ENCODE data around the gene HDAC4. TPM values are rescaled to one million over a fixed set of nuclear protein-coding genes. Genes with fewer than 3 reads are reported as not detected.

HDAC4 gene
- total and polyA plus RNA-seq, 2 of the 4 experiments (the other 2 are of a cell fraction): 4.1 to 7.2 TPM

GRCh38 chr2:239223310-239224198, 177.3 kb downstream of the HDAC4 start:
- peaks cover 13% of the 10 kb centered on the region for H4K20me1 ChIP-seq (ENCODE audit: insufficient read depth, low read length)
- no peaks in the 10 kb centered on the region for H3K27me3 ChIP-seq (ENCODE audit: control insufficient read depth, insufficient read depth, low read length)
- peak overlapping the region; percentile 4; the same call in 1 of the 2 replicates for H2BK20ac ChIP-seq (ENCODE audit: low read depth, low read length)
- peak overlapping the region; percentile 60; the same call in 1 of the 2 replicates for H3K14ac ChIP-seq (replicated peaks; ENCODE audit: low read depth, low read length)
- H3K27ac ChIP-seq (ENCODE audit: insufficient read depth, low read length): peak overlapping the region; percentile 24; the same call in 1 of the 2 replicates
- no peak overlapping the region for H3K4me3 ChIP-seq (ENCODE audit: insufficient read depth, low read depth, low read length)
- DNase-seq (peak; percentile 53), ATAC-seq (ENCODE audit: low read depth) (no peak)
- peak overlapping the region; percentile 0; the same call in 1 of the 2 replicates for H3K4me2 ChIP-seq (ENCODE audit: low read depth, low read length)
- no peak overlapping the region; the same call in 1 of the 2 replicates for H4K5ac ChIP-seq (ENCODE audit: low read depth, low read length)
- ChIA-PET CTCF (no interaction called here), POLR2A (ENCODE audit: unreplicated experiment) (no interaction called here)
- peaks cover 40 to 73% of the 10 kb centered on the region in 2 experiments for H3K79me1 ChIP-seq (ENCODE audit: low read depth in 1 of 2, low read length in 2 of 2)
- dilution Hi-C loops (cut with HindIII; ENCODE audit: low sequenced_read_pairs, unreplicated experiment): no loop called here
- peak overlapping the region; percentile 37 for H2AK9ac ChIP-seq (replicated peaks; ENCODE audit: low read depth, low read length, poor library complexity)
- peak overlapping the region; percentile 35 for H3K23ac ChIP-seq (ENCODE audit: low read depth, low read length)
- peak overlapping the region; percentile 54; the same call in 1 of the 2 replicates for H4K91ac ChIP-seq (ENCODE audit: insufficient read depth, low read depth, low read length)
- peaks cover 54% of the 10 kb centered on the region for H3K4me1 ChIP-seq (ENCODE audit: control insufficient read depth, insufficient read depth, low read length)
- H2AFZ ChIP-seq (replicated peaks; ENCODE audit: low read length, poor library complexity): peak overlapping the region; percentile 15
- H3K4ac ChIP-seq (ENCODE audit: low read depth, low read length): peak overlapping the region; percentile 41; the same call in 1 of the 2 replicates
- WGBS, 2 experiments (ENCODE audit: extremely low coverage in 2 of 2, insufficient read length in 1 of 2): 70% methylated on average over 7 of the region's 24 CpGs; no CpG with 5 or more reads in 1 of the 2 experiments
- 0 out of 2 replicates have a peak overlapping the region, but pooled peaks have one; percentile 22 for H2BK120ac ChIP-seq (ENCODE audit: low read depth, low read length)
- BruUV-seq (replicated peaks): no TSS peak
- in situ Hi-C loops (cut with MboI; ENCODE audit: low sequenced_read_pairs): no loop called here
- H2AK5ac ChIP-seq (ENCODE audit: low read depth, low read length): peak overlapping the region; percentile 81
- H3K9ac ChIP-seq (ENCODE audit: low read depth, low read length): no peak overlapping the region
- intact Hi-C loops (cut with micrococcal nuclease): loop anchor here (2.0 to 10.0 kb wide), 2 partner anchors 51 to 171 kb away; no protein-coding TSS in a partner anchor
- no peaks in the 10 kb centered on the region for H3K36me3 ChIP-seq (ENCODE audit: control insufficient read depth, insufficient read depth, low read length)
- H3K9me1 ChIP-seq (ENCODE audit: insufficient read depth, low read length): peaks cover 31% of the 10 kb centered on the region
- H3K18ac ChIP-seq (ENCODE audit: low read depth, low read length): peak overlapping the region; percentile 6; the same call in 1 of the 2 replicates
- no peaks in the 10 kb centered on the region for H3K9me3 ChIP-seq (ENCODE audit: control insufficient read depth, insufficient read depth, low read length)
- TF ChIP-seq BHLHE40 (IDR thresholded peaks at IDR 0.05; ENCODE audit: low read depth, low read length) (no peak), CHD1 (IDR thresholded peaks at IDR 0.05; ENCODE audit: low read depth, low read length) (no peak), FOS (IDR thresholded peaks at IDR 0.05; ENCODE audit: low read depth, low read length) (no peak), RAD21 (IDR thresholded peaks at IDR 0.05; ENCODE audit: low read length) (no peak)
- TF ChIP-seq, protein P1, sequence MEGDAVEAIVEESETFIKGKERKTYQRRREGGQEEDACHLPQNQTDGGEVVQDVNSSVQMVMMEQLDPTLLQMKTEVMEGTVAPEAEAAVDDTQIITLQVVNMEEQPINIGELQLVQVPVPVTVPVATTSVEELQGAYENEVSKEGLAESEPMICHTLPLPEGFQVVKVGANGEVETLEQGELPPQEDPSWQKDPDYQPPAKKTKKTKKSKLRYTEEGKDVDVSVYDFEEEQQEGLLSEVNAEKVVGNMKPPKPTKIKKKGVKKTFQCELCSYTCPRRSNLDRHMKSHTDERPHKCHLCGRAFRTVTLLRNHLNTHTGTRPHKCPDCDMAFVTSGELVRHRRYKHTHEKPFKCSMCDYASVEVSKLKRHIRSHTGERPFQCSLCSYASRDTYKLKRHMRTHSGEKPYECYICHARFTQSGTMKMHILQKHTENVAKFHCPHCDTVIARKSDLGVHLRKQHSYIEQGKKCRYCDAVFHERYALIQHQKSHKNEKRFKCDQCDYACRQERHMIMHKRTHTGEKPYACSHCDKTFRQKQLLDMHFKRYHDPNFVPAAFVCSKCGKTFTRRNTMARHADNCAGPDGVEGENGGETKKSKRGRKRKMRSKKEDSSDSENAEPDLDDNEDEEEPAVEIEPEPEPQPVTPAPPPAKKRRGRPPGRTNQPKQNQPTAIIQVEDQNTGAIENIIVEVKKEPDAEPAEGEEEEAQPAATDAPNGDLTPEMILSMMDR (conservative IDR thresholded peaks at IDR 0.05; ENCODE audit: low read depth, low read length): no peak
- H2BK15ac ChIP-seq (ENCODE audit: low read depth, low read length): 0 out of 3 replicates have a peak overlapping the region, but pooled peaks have one; percentile 31
- no peak overlapping the region for H3K56ac ChIP-seq (ENCODE audit: extremely low read depth, insufficient read depth, low read length)
- no peak overlapping the region for H4K8ac ChIP-seq (ENCODE audit: low read depth in 2 of 2, low read length in 2 of 2)
- no peak overlapping the region for H2BK5ac ChIP-seq (ENCODE audit: low read depth, low read length, poor library complexity, severe bottlenecking)

Data from IMR-90 (cell line).